ENCODE measurements around the gene GPC5. TPM values are rescaled to one million over a fixed set of nuclear protein-coding genes. Genes with fewer than 3 reads are reported as not detected.
"Not testable (repeated sequence)": the region's sequence is repeated elsewhere in the genome, so short reads cannot be mapped to it uniquely, and the experiment has no call there.

GPC5 gene
- total and polyA plus RNA-seq, 3 experiments from 2014 or later = 0.08 to 0.39 (median 0.13) TPM

DNA sequence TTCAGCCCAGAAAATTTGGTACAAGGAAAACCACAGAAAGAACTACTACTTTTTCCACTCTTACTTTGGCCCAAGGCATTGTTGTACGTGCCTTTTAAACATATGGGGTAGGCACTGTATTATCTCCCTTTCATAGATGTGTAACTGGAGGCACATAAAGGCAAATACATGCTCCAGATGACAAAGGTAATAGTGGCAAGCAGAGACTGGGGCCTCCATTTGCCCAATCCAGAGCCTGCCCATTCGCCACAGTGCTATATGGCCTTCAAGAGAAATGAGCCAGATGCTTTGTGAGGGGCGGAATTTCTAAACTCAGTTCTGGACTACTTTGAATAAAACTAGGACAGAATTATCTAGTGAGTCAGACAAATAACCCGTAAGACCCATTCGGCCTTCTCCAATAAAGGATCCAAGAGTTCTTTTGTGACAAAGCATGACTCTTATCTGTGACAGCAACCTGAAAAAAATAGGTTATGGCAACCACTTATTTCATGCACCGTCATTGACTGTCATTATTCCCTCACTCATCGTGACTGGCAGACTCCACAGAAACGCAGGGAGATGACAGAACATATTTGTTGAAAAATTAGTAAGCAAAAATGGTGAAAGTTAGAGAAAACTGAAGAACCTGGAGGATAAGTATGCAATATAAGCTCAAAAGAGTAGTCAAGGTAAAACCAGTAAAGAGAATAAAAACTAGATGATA lies 1116.2 kb downstream of the GPC5 start:
- H3K4me3 Mint-ChIP-seq = no peak overlapping the region
- no peaks in the 10 kb centered on the region for H3K4me1 Mint-ChIP-seq
- CTCF ChIA-PET = no interaction called here
- H3K27ac Mint-ChIP-seq = no peak overlapping the region
- Histone ChIP-seq H3K9me3 (ENCODE audit: low read length) (no peaks in the 10 kb centered on the region), H3K36me3 (ENCODE audit: insufficient read depth, low read length) (no peaks in the 10 kb centered on the region), H3K27ac (ENCODE audit: low read depth, low read length) (no peak overlapping the region), H3K4me1 (ENCODE audit: insufficient read depth, low read length) (no peaks in the 10 kb centered on the region), H3K27me3 (ENCODE audit: insufficient read depth, low read length, poor library complexity, severe bottlenecking) (no peaks in the 10 kb centered on the region), H3K4me3 (ENCODE audit: low read length) (no peak overlapping the region)
- H3K27me3 Mint-ChIP-seq = no peaks in the 10 kb centered on the region
- no peak for DNase-seq
- peaks cover 4 to 16% (median 6%) of the 10 kb centered on the region in 5 donors for H3K9me3 Mint-ChIP-seq
- POLR2A ChIA-PET = no interaction called here
- H3K36me3 Mint-ChIP-seq = no peaks in the 10 kb centered on the region

DNA sequence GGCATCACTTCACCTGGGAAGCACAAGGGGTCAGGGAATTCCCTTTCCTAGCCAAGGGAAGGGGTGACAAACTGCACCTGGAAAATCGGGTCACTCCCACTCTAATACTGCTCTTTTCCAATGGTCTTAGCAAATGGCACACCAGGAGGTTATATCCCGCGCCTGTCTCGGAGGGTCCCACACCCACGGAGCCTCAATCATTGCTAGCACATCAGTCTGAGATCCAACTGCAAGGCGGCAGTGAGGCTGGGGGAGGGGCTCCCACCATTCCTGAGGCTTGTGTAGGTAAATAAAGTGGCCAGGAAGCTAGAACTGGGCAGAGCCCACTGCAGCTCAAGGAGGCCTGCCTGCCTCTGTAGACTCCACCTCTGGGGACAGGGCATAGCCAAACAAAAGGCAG lies 1118.5 kb downstream of the GPC5 start:
- H3K4me3 ChIP-seq (ENCODE audit: low read length); H3K9me3 ChIP-seq (ENCODE audit: low read length); H3K4me1 Mint-ChIP-seq; H3K4me3 Mint-ChIP-seq; H3K4me1 ChIP-seq (ENCODE audit: insufficient read depth, low read length); H3K27me3 ChIP-seq (ENCODE audit: insufficient read depth, low read length, poor library complexity, severe bottlenecking); H3K27me3 Mint-ChIP-seq; DNase-seq; H3K27ac Mint-ChIP-seq; H3K27ac ChIP-seq (ENCODE audit: low read depth, low read length); POLR2A ChIA-PET; H3K36me3 ChIP-seq (ENCODE audit: insufficient read depth, low read length); CTCF ChIA-PET; H3K36me3 Mint-ChIP-seq: not testable (repeated sequence)
- peaks cover 9 to 12% (median 10%) of the 10 kb centered on the region in 5 donors for H3K9me3 Mint-ChIP-seq

DNA sequence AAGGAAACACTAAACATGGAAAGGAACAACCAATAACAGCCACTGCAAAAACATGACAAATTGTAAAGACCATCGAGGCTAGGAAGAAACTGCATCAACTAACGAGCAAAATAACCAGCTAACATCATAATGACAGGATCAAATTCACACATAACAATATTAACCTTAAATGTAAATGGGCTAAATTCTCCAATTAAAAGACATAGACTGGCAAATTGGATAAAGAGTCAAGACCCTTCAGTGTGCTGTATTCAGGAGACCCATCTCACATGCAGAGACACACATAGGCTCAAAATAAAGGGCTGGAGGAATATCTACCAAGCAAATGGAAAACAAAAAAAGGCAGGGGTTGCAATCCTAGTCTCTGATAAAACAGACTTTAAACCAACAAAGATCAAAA lies 1120.2 kb downstream of the GPC5 start:
- POLR2A ChIA-PET; H3K27me3 Mint-ChIP-seq; H3K4me3 Mint-ChIP-seq; H3K27ac Mint-ChIP-seq; H3K27me3 ChIP-seq (ENCODE audit: insufficient read depth, low read length, poor library complexity, severe bottlenecking); H3K4me1 ChIP-seq (ENCODE audit: insufficient read depth, low read length); DNase-seq; H3K4me3 ChIP-seq (ENCODE audit: low read length); H3K9me3 ChIP-seq (ENCODE audit: low read length); H3K4me1 Mint-ChIP-seq; CTCF ChIA-PET; H3K36me3 Mint-ChIP-seq; H3K36me3 ChIP-seq (ENCODE audit: insufficient read depth, low read length); H3K27ac ChIP-seq (ENCODE audit: low read depth, low read length): not testable (repeated sequence)
- H3K9me3 Mint-ChIP-seq = peaks cover 7 to 16% (median 11%) of the 10 kb centered on the region in 5 donors

DNA sequence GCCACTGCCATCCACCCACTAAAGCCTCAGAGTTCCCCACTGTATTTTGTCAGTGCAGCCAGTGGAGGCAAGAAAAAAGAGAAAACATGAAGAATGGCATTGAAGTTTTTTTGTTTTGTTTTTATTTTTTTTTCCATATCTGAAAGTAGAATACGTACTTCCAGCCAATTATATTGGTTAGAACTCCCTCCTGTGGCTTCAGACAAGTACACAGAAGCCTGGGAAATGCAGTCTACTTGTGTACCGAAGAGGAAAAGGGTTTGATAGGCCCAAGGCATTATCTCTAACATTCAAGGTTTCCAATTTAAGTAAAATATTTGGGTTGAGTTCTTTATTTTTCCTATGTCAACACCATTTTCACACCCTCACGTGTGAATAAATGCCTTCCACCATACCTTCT lies 1131.9 kb downstream of the GPC5 start:
- Histone ChIP-seq H3K27me3 (ENCODE audit: insufficient read depth, low read length, poor library complexity, severe bottlenecking) (no peaks in the 10 kb centered on the region), H3K27ac (ENCODE audit: low read depth, low read length) (no peak overlapping the region), H3K4me1 (ENCODE audit: insufficient read depth, low read length) (no peaks in the 10 kb centered on the region), H3K4me3 (ENCODE audit: low read length) (no peak overlapping the region), H3K9me3 (ENCODE audit: low read length) (no peaks in the 10 kb centered on the region), H3K36me3 (ENCODE audit: insufficient read depth, low read length) (no peaks in the 10 kb centered on the region)
- no peak for DNase-seq
- ChIA-PET CTCF (no interaction called here), POLR2A (no interaction called here)
- no peaks in the 10 kb centered on the region for H3K36me3 Mint-ChIP-seq
- no peak overlapping the region for H3K4me3 Mint-ChIP-seq
- peaks cover 0 to 9% (median 4%) of the 10 kb centered on the region in 5 donors for H3K9me3 Mint-ChIP-seq
- H3K27ac Mint-ChIP-seq = no peak overlapping the region
- H3K27me3 Mint-ChIP-seq = no peaks in the 10 kb centered on the region
- no peaks in the 10 kb centered on the region for H3K4me1 Mint-ChIP-seq

DNA sequence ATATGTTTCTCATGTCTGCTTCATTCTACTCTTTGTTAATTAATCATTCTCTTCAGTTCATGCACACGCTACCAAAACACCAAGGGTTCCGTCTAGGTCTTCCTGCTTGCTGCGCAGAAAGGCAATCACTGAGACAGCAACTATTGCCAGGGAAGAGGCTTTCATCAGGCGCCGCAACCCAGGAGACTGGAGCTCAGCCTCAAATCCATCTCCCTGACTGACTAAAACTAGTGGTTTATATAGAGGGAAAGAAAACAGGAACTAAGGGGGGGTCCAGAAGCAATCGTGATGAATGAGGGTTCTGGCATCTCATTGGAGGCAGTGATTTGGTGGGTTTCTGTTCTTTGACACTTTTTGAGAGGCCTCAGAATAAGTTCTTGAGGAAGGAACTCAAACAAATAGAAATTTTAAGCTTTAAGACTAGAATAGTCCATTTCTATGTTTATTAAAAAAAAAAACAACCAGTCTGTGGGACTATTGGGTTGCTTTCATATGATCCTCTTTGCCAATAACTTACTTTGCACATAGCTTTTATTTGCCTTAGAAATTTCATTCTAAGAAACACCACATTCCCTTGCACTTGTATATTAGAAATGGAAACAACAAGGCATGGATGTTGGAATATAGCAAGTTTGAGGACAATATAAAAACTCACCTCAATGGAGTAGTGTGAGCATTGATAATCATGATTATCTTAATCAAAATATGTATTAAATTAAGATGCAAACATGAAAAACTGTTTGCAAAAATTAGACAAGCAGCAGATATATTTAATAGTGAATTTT lies 1137.0 kb downstream of the GPC5 start:
- Mint-ChIP-seq H3K4me3 (no peak overlapping the region), H3K36me3 (no peaks in the 10 kb centered on the region), H3K4me1 (no peaks in the 10 kb centered on the region), H3K27ac (no peak overlapping the region), H3K9me3 (peaks cover 0 to 12% (median 5%) of the 10 kb centered on the region in 5 donors), H3K27me3 (peaks cover 0 to 2% of the 10 kb centered on the region in 2 donors)
- ChIA-PET POLR2A (no interaction called here), CTCF (no interaction called here)
- no peaks in the 10 kb centered on the region for H3K4me1 ChIP-seq (ENCODE audit: insufficient read depth, low read length)
- no peaks in the 10 kb centered on the region for H3K27me3 ChIP-seq (ENCODE audit: insufficient read depth, low read length, poor library complexity, severe bottlenecking)
- no peaks in the 10 kb centered on the region for H3K36me3 ChIP-seq (ENCODE audit: insufficient read depth, low read length)
- DNase-seq = no peak
- H3K9me3 ChIP-seq (ENCODE audit: low read length) = no peaks in the 10 kb centered on the region
- H3K27ac ChIP-seq (ENCODE audit: low read depth, low read length) = no peak overlapping the region
- no peak overlapping the region for H3K4me3 ChIP-seq (ENCODE audit: low read length)

DNA sequence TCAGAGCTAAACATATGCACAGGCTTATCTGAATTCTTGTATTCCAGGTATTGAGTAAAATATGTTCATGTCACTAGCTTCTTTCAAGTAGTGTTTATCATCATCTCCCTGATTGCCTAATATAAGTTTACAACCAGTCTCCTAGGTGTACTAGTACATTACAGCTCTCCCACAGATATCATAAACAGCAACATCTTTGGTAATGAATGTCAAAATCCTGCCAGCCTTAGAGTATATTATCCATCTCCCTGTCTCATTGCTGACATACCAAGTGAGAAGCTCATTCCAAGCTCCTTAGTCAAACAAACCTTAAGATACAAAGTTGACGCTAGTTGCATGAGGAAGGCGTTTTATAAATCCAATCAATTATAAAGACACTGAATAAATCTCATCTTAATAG lies 1139.0 kb downstream of the GPC5 start:
- peaks cover 0 to 12% (median 2%) of the 10 kb centered on the region in 5 donors for H3K9me3 Mint-ChIP-seq
- Histone ChIP-seq H3K27ac (ENCODE audit: low read depth, low read length) (no peak overlapping the region), H3K27me3 (ENCODE audit: insufficient read depth, low read length, poor library complexity, severe bottlenecking) (no peaks in the 10 kb centered on the region), H3K9me3 (ENCODE audit: low read length) (no peaks in the 10 kb centered on the region), H3K4me3 (ENCODE audit: low read length) (no peak overlapping the region), H3K4me1 (ENCODE audit: insufficient read depth, low read length) (no peaks in the 10 kb centered on the region), H3K36me3 (ENCODE audit: insufficient read depth, low read length) (no peaks in the 10 kb centered on the region)
- H3K27me3 Mint-ChIP-seq = peaks cover 0 to 2% of the 10 kb centered on the region in 2 donors
- no peak for DNase-seq
- no peak overlapping the region for H3K27ac Mint-ChIP-seq
- no peaks in the 10 kb centered on the region for H3K4me1 Mint-ChIP-seq
- POLR2A ChIA-PET = no interaction called here
- H3K36me3 Mint-ChIP-seq = no peaks in the 10 kb centered on the region
- CTCF ChIA-PET = no interaction called here
- no peak overlapping the region for H3K4me3 Mint-ChIP-seq

DNA sequence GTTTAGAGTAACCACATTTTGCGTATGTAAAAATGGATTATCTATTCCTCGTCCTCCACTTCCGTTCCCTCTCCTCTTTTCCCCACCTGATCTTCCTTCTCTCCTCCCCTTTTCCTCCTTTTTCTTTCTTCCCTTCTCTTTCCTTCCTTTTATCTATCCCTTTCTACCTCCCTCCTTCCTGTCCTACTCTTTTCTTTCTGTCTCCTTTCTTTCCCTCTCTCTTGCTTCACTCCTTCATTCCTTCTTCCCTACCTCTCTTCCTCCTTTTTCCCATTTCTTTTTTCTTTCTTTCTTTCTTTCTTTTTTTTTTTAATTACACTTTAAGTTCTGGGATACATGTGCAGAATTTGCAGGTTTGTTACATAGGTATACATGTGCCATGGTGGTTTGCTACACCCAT lies 1139.7 kb downstream of the GPC5 start:
- H3K36me3 ChIP-seq (ENCODE audit: insufficient read depth, low read length) = no peaks in the 10 kb centered on the region
- no peaks in the 10 kb centered on the region for H3K27me3 ChIP-seq (ENCODE audit: insufficient read depth, low read length, poor library complexity, severe bottlenecking)
- H3K9me3 ChIP-seq (ENCODE audit: low read length) = no peaks in the 10 kb centered on the region
- Mint-ChIP-seq H3K4me1 (no peaks in the 10 kb centered on the region), H3K4me3 (no peak overlapping the region), H3K36me3 (no peaks in the 10 kb centered on the region), H3K27ac (peak overlapping the region in 1 of 8 donors; percentile 38), H3K27me3 (peaks cover 0 to 2% of the 10 kb centered on the region in 2 donors), H3K9me3 (peaks cover 0 to 17% (median 2%) of the 10 kb centered on the region in 5 donors)
- CTCF ChIA-PET = no interaction called here
- DNase-seq = no peak
- H3K4me3 ChIP-seq (ENCODE audit: low read length) = no peak overlapping the region
- H3K27ac ChIP-seq (ENCODE audit: low read depth, low read length) = no peak overlapping the region
- POLR2A ChIA-PET = no interaction called here
- no peaks in the 10 kb centered on the region for H3K4me1 ChIP-seq (ENCODE audit: insufficient read depth, low read length)

DNA sequence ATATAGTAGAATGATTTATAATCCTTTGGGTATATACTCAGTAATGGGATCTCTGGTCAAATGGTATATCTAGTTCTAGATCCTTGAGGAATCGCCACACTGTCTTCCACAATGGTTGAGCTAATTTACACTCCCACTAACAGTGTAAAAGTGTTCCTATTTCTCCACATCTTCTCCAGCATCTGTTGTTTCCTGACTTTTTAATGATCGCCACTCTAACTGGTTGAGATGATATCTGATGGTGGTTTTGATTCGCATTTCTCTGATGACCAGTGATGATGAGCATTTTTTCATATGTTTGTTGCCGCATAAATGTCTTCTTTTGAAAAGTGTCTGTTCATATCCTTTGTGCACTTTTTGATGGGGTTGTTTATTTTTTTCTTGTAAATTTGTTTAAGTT lies 1140.7 kb downstream of the GPC5 start:
- H3K27me3 Mint-ChIP-seq; H3K4me3 ChIP-seq (ENCODE audit: low read length); POLR2A ChIA-PET; H3K4me1 ChIP-seq (ENCODE audit: insufficient read depth, low read length); DNase-seq; CTCF ChIA-PET; H3K9me3 ChIP-seq (ENCODE audit: low read length); H3K36me3 ChIP-seq (ENCODE audit: insufficient read depth, low read length); H3K27ac Mint-ChIP-seq; H3K4me3 Mint-ChIP-seq; H3K27ac ChIP-seq (ENCODE audit: low read depth, low read length); H3K36me3 Mint-ChIP-seq; H3K27me3 ChIP-seq (ENCODE audit: insufficient read depth, low read length, poor library complexity, severe bottlenecking); H3K4me1 Mint-ChIP-seq: not testable (repeated sequence)
- H3K9me3 Mint-ChIP-seq = peaks cover 0 to 15% (median 5%) of the 10 kb centered on the region in 5 donors
